IMR-90 (cell line): ENCODE results near the gene TMEM37. TPM values are rescaled to one million over a fixed set of nuclear protein-coding genes. Genes with fewer than 3 reads are reported as not detected.

Experiments used
- ATAC-seq: fragments of 200-7000 bp; cut with Tn5 transposase; 2 replicates; pipeline ENCODE4 v1.9.1; 2020; ENCODE audit warnings: low read depth, mild to moderate bottlenecking, moderate library complexity
- BruUV-seq: library from RNA; stranded (reverse); fragments of 400-500 nt; replicated peaks from 2 replicates; lab custom pipeline; 2021; lab: Mats Ljungman, UMichigan
- CTCF ChIA-PET: fragments of 300-600 bp; formaldehyde crosslinking; extraction: SDS; loops from one replicate; lab custom pipeline; 2021; ENCODE audit warnings: antibody characterized with exemption; lab: Yijun Ruan, JAX
- POLR2A ChIA-PET: fragments of 300-600 bp; sonication (Branson Sonifier 250); formaldehyde crosslinking; loops from one replicate; lab custom pipeline; 2022; ENCODE audit warnings: antibody characterized with exemption; ENCODE audit not compliant: unreplicated experiment; lab: Charles Lee
- DNase-seq: peaks from one replicate; pipeline ENCODE4 v3.0.0; 2013
- H2AFZ ChIP-seq: replicated peaks from 2 replicates; pipeline ENCODE3; 2013; ENCODE audit warnings: low read length, mild to moderate bottlenecking; ENCODE audit not compliant: poor library complexity
- H2AK5ac ChIP-seq: 2 replicates; pipeline ENCODE4 v1.6.1; 2013; ENCODE audit warnings: low read depth, low read length, inconsistent platforms
- H2AK9ac ChIP-seq: replicated peaks from 2 replicates; pipeline ENCODE3; 2013; ENCODE audit warnings: mild to moderate bottlenecking, low read depth, low read length, moderate library complexity; ENCODE audit not compliant: poor library complexity
- H2BK120ac ChIP-seq: 2 replicates; pipeline ENCODE4 v1.6.1; 2013; ENCODE audit warnings: low read depth, low read length, inconsistent platforms
- H2BK15ac ChIP-seq: 3 replicates; pipeline ENCODE4 v1.6.1; 2013; ENCODE audit warnings: low read depth, low read length, inconsistent platforms
- H2BK20ac ChIP-seq: 2 replicates; pipeline ENCODE4 v1.6.1; 2013; ENCODE audit warnings: low read depth, mild to moderate bottlenecking, inconsistent platforms, low read length, moderate library complexity
- H2BK5ac ChIP-seq: 2 replicates; pipeline ENCODE4 v1.6.1; 2013; ENCODE audit warnings: mild to moderate bottlenecking, low read depth, low read length, inconsistent platforms; ENCODE audit not compliant: poor library complexity, severe bottlenecking
- H3K14ac ChIP-seq: replicated peaks from 2 replicates; pipeline ENCODE4 v1.6.1; 2013; ENCODE audit warnings: low read depth, low read length, inconsistent platforms
- H3K18ac ChIP-seq: 2 replicates; pipeline ENCODE4 v1.6.1; 2013; ENCODE audit warnings: low read depth, low read length, control low read depth
- H3K23ac ChIP-seq: 2 replicates; pipeline ENCODE4 v1.6.1; 2013; ENCODE audit warnings: low read depth, low read length, inconsistent platforms
- H3K27ac ChIP-seq: 2 replicates; pipeline ENCODE4 v1.5.1; 2013; ENCODE audit warnings: mild to moderate bottlenecking, control low read depth, low read length; ENCODE audit not compliant: insufficient read depth
- H3K27me3 ChIP-seq: 2 replicates; pipeline ENCODE4 v1.6.1; 2013; ENCODE audit warnings: low read length; ENCODE audit not compliant: control insufficient read depth, insufficient read depth
- H3K36me3 ChIP-seq: 2 replicates; pipeline ENCODE4 v1.6.1; 2013; ENCODE audit warnings: low read length, mixed read lengths; ENCODE audit not compliant: control insufficient read depth, insufficient read depth
- H3K4ac ChIP-seq: 2 replicates; pipeline ENCODE4 v1.6.1; 2013; ENCODE audit warnings: low read depth, low read length, inconsistent platforms
- H3K4me1 ChIP-seq: 2 replicates; pipeline ENCODE4 v1.6.1; 2013; ENCODE audit warnings: low read length, mixed read lengths; ENCODE audit not compliant: control insufficient read depth, insufficient read depth
- H3K4me2 ChIP-seq: 2 replicates; pipeline ENCODE4 v1.6.1; 2013; ENCODE audit warnings: low read depth, mild to moderate bottlenecking, control low read depth, low read length, moderate library complexity
- H3K4me3 ChIP-seq: 2 replicates; pipeline ENCODE4 v1.5.1; 2013; ENCODE audit warnings: low read depth, mild to moderate bottlenecking, control low read depth, low read length, moderate library complexity; ENCODE audit not compliant: insufficient read depth
- H3K56ac ChIP-seq: 2 replicates; pipeline ENCODE4 v1.6.1; 2013; ENCODE audit warnings: low read length, inconsistent platforms; ENCODE audit not compliant: insufficient read depth; ENCODE audit errors: extremely low read depth
- H3K79me1 ChIP-seq, 2 experiments: 2 replicates each; pipeline ENCODE4 v1.6.1; 2013; ENCODE audit warnings: low read length in 2 of 2, inconsistent platforms in 1 of 2, low read depth in 1 of 2
- H3K9ac ChIP-seq: 2 replicates; pipeline ENCODE4 v1.6.1; 2013; ENCODE audit warnings: low read depth, low read length, control low read depth
- H3K9me1 ChIP-seq: 2 replicates; pipeline ENCODE4 v1.6.1; 2013; ENCODE audit warnings: low read length, inconsistent platforms; ENCODE audit not compliant: insufficient read depth
- H3K9me3 ChIP-seq: 2 replicates; pipeline ENCODE4 v1.6.1; 2013; ENCODE audit warnings: low read length; ENCODE audit not compliant: control insufficient read depth, insufficient read depth
- H4K20me1 ChIP-seq: 2 replicates; pipeline ENCODE4 v1.6.1; 2013; ENCODE audit warnings: low read length, inconsistent platforms; ENCODE audit not compliant: insufficient read depth
- H4K5ac ChIP-seq: 2 replicates; pipeline ENCODE4 v1.6.1; 2013; ENCODE audit warnings: mild to moderate bottlenecking, low read depth, low read length, control low read depth
- H4K8ac ChIP-seq, 2 experiments: 2 replicates each; pipeline ENCODE4 v1.6.1; 2013; ENCODE audit warnings: low read depth in 2 of 2, low read length in 2 of 2, control low read depth in 1 of 2, inconsistent platforms in 1 of 2
- H4K91ac ChIP-seq: 2 replicates; pipeline ENCODE4 v1.6.1; 2013; ENCODE audit warnings: low read depth, low read length, inconsistent platforms; ENCODE audit not compliant: insufficient read depth
- CEBPB ChIP-seq: IDR thresholded peaks from 2 replicates; pipeline ENCODE4 v1.6.1; 2012; ENCODE audit warnings: low read depth, low read length, improper control_type of control experiment
- CHD1 ChIP-seq: IDR thresholded peaks from 2 replicates; pipeline ENCODE4 v1.6.1; 2012; ENCODE audit warnings: low read depth, low read length, improper control_type of control experiment
- MXI1 ChIP-seq: IDR thresholded peaks from 2 replicates; pipeline ENCODE4 v1.6.1; 2012; ENCODE audit warnings: low read depth, mild to moderate bottlenecking, low read length, moderate library complexity, borderline replicate concordance
- RAD21 ChIP-seq: IDR thresholded peaks from 2 replicates; pipeline ENCODE4 v1.6.1; 2012; ENCODE audit warnings: low read length, improper control_type of control experiment
- RFX5 ChIP-seq: IDR thresholded peaks from 2 replicates; pipeline ENCODE4 v1.8.0; 2012; ENCODE audit warnings: low read depth, mild to moderate bottlenecking, low read length, moderate library complexity
- SMC3 ChIP-seq: fragments of 150-350 bp; IDR thresholded peaks from 2 replicates; pipeline ENCODE4 v1.6.1; 2016; ENCODE audit warnings: low read depth, mild to moderate bottlenecking, antibody characterized with exemption, low read length, moderate library complexity
- WGBS, 2 experiments: methylation state at CpG; one replicate each; pipeline versions ENCODE4 v1.1.5 to v1.1.7; 2013; ENCODE audit warnings: missing lambda C conversion rate in 2 of 2; ENCODE audit not compliant: insufficient read length in 1 of 2; ENCODE audit errors: extremely low coverage in 2 of 2; 5-methylcytosine and 5-hydroxymethylcytosine counted together
- dilution Hi-C: fragments of 300-500 bp; cut with HindIII; formaldehyde crosslinking; loops from one replicate; pipeline ENCODE4 v1.14.3; 2018; ENCODE audit warnings: low sequenced_read_pairs; ENCODE audit not compliant: unreplicated experiment
- in situ Hi-C: fragments of 300-500 bp; cut with MboI; formaldehyde crosslinking; loops from 3 replicates; pipeline ENCODE4 v1.14.3; 2019; ENCODE audit warnings: low sequenced_read_pairs, inconsistent platforms, mixed read lengths
- intact Hi-C: fragments of 100-400 bp; cut with micrococcal nuclease; formaldehyde crosslinking; loops from 2 replicates; pipeline ENCODE4 v1.10.0; 2022
- polyA plus RNA-seq, 3 experiments: library from polyadenylated mRNA; depleted of rRNA; stranded (reverse); fragments of >200 nt; gene quantifications; 2 replicates each; pipeline ENCODE4 v1.2.3, GENCODE V29; 2012; ENCODE audit warnings: low replicate concordance in 1 of 3
- total RNA-seq: library from RNA; depleted of rRNA; stranded (reverse); fragments of >200 nt; gene quantifications from 2 replicates; pipeline ENCODE4 v1.2.3, GENCODE V29; 2012
- TF ChIP-seq, protein P1 (sequence below): conservative IDR thresholded peaks from 2 replicates; pipeline ENCODE4 v1.5.1; 2012; ENCODE audit warnings: mild to moderate bottlenecking, low read depth, low read length, improper control_type of control experiment

Gene TMEM37
- total and polyA plus RNA-seq, 2 of the 4 experiments (the other 2 are of a cell fraction) = under 0.01 to 0.39 TPM

DNA sequence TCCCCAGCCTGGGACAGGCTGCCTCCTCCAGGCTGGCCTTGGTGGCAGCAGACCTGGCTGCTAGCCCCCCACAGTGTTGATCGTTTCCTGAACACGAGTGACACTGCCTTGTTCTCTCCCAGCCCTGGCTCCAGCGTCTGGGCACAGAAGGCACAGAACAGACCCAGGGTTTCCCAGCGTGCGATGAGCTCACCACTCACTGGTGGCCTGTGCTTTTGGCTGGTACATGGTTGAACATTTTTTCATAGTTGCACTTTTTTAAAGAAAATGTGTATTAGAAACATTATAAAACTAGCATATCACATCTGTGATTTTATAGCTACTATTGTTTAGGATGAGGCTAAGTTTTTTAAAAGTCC lies 51.7 kb downstream of the TMEM37 start:
- TF ChIP-seq CHD1 (no peak), SMC3 (no peak), RAD21 (no peak), RFX5 (no peak), CEBPB (no peak), MXI1 (no peak)
- TF ChIP-seq, protein P1, sequence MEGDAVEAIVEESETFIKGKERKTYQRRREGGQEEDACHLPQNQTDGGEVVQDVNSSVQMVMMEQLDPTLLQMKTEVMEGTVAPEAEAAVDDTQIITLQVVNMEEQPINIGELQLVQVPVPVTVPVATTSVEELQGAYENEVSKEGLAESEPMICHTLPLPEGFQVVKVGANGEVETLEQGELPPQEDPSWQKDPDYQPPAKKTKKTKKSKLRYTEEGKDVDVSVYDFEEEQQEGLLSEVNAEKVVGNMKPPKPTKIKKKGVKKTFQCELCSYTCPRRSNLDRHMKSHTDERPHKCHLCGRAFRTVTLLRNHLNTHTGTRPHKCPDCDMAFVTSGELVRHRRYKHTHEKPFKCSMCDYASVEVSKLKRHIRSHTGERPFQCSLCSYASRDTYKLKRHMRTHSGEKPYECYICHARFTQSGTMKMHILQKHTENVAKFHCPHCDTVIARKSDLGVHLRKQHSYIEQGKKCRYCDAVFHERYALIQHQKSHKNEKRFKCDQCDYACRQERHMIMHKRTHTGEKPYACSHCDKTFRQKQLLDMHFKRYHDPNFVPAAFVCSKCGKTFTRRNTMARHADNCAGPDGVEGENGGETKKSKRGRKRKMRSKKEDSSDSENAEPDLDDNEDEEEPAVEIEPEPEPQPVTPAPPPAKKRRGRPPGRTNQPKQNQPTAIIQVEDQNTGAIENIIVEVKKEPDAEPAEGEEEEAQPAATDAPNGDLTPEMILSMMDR = no peak
- Histone ChIP-seq H4K20me1 (no peaks in the 10 kb centered on the region), H2AK5ac (no peak overlapping the region), H3K14ac (no peak overlapping the region), H3K18ac (no peak overlapping the region), H3K4me2 (no peak overlapping the region), H2AK9ac (no peak overlapping the region), H3K27me3 (peaks cover 28% of the 10 kb centered on the region), H2BK120ac (no peak overlapping the region), H2BK15ac (no peak overlapping the region), H3K79me1 (no peaks in the 10 kb centered on the region), H2AFZ (no peak overlapping the region), H3K36me3 (no peaks in the 10 kb centered on the region), H3K9me1 (no peaks in the 10 kb centered on the region), H3K27ac (no peak overlapping the region), H3K4me1 (no peaks in the 10 kb centered on the region), H2BK5ac (no peak overlapping the region), H3K4ac (no peak overlapping the region), H2BK20ac (no peak overlapping the region), H4K8ac (no peak overlapping the region), H3K56ac (no peak overlapping the region), H4K5ac (no peak overlapping the region), H3K23ac (no peak overlapping the region), H3K9me3 (no peaks in the 10 kb centered on the region), H3K4me3 (no peak overlapping the region), H4K91ac (no peak overlapping the region), H3K9ac (no peak overlapping the region)
- intact Hi-C loops = no loop called here
- dilution Hi-C loops = no loop called here
- ChIA-PET POLR2A (no interaction called here), CTCF (interaction anchor here (0.6 kb wide), 1 partner anchor 1115 kb away, joined by 3 read pairs; no protein-coding TSS in a partner anchor)
- no TSS peak for BruUV-seq
- no CpG with 5 or more reads among the region's 5 CpGs for WGBS, 2 experiments
- in situ Hi-C loops = no loop called here
- ATAC-seq (no peak), DNase-seq (no peak)
